ENCODE results near the gene PTCRA.

The PTCRA gene

GRCh38 chr6:42928986-42929820, 13.3 kb downstream of the PTCRA start, which contains the start of gene CNPY3:
Gene CNPY3 (plus strand): TSS chr6:42929480. CDS start chr6:42929571, 91 bp downstream.
- peak within 1 kb of the TSS; percentile 68 for H2AFZ ChIP-seq (ENCODE audit: insufficient read depth, low read length, poor library complexity)
- H3K27ac ChIP-seq (ENCODE audit: low read depth, low read length): peak within 1 kb of the TSS; percentile 87
- H3K9ac ChIP-seq (ENCODE audit: low read length): peak within 1 kb of the TSS; percentile 84
- H3K14ac ChIP-seq (ENCODE audit: low read length): peak within 1 kb of the TSS; percentile 69
- H3K27me3 ChIP-seq (ENCODE audit: insufficient read depth, low read length): no peaks in the 10 kb centered on the region
- peak within 1 kb of the TSS; percentile 86 for H4K8ac ChIP-seq (ENCODE audit: low read depth, low read length)
- peaks cover 2% of the 10 kb centered on the region for H3K9me3 ChIP-seq (ENCODE audit: insufficient read depth, low read depth, low read length)
- peak within 1 kb of the TSS; percentile 80 for H2BK5ac ChIP-seq (ENCODE audit: low read depth, low read length, poor library complexity)
- H3K79me1 ChIP-seq (ENCODE audit: low read length): peaks cover 23% of the 10 kb centered on the region
- peak within 1 kb of the TSS; percentile 85 for H3K4me2 ChIP-seq (ENCODE audit: low read length)
- peak within 1 kb of the TSS; percentile 37 for H2BK120ac ChIP-seq (ENCODE audit: insufficient read depth, low read length, poor library complexity)
- H3K4me1 ChIP-seq (ENCODE audit: control insufficient read depth in 1 of 2, insufficient read depth in 2 of 2, low read length in 2 of 2): peaks cover 11 to 19% of the 10 kb centered on the region in 2 experiments
- peak within 1 kb of the TSS; percentile 58 for H4K12ac ChIP-seq (ENCODE audit: low read depth, low read length)
- no peak within 1 kb of the TSS for H3K23ac ChIP-seq (ENCODE audit: low read length)
- H2AK5ac ChIP-seq (ENCODE audit: low read length): peak within 1 kb of the TSS; percentile 18
- peaks cover 4% of the 10 kb centered on the region for H3K79me2 ChIP-seq (ENCODE audit: control insufficient read depth, insufficient read depth, low read length, poor library complexity)
- DNase-seq: peak; percentile 91
- H3K18ac ChIP-seq (ENCODE audit: low read length): peak within 1 kb of the TSS; percentile 60
- H4K91ac ChIP-seq (ENCODE audit: low read depth, low read length): peak within 1 kb of the TSS; percentile 71
- H2BK12ac ChIP-seq (ENCODE audit: low read length): peak within 1 kb of the TSS; percentile 69
- no CpG with 5 or more reads among the region's 63 CpGs for WGBS (ENCODE audit: extremely low coverage, insufficient coverage, insufficient read length)
- peaks cover 1 to 5% of the 10 kb centered on the region in 2 experiments for H3K36me3 ChIP-seq (ENCODE audit: control insufficient read depth in 1 of 2, insufficient read depth in 2 of 2, low read length in 2 of 2)
- H3K4ac ChIP-seq (ENCODE audit: low read depth, low read length): peak within 1 kb of the TSS; percentile 50
- peak within 1 kb of the TSS; percentile 80 for H3K4me3 ChIP-seq (ENCODE audit: low read depth, low read length)

DNA sequence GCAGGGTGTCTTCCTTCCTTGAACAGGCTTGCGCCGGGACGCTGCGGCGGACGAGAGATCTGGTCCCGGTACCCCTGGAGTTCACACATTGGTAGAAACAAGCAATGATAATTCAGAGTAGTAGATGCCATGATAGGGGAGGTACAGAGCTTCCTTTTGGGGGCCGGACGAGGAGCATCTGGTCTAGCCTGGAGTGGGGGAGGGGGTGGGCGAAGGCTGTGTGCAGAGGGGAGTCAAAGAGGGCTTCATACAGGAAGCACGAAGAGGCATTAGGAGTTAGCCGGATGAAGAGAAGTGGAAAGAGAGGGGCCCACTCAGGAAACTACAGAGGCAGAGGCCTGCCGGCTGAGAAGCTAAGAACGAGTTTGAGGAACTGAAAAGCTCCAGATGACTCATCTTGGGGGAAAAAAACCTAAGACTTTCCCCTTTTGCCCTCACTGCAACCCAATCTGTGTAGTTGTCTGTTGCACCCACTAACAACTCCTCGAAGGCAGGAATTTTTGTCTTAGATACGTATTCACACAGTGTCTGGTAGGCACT, 14.0 kb downstream of the PTCRA start:
- H3K9ac ChIP-seq (ENCODE audit: low read length): peak overlapping the region; percentile 84
- peak overlapping the region; percentile 69 for H3K14ac ChIP-seq (ENCODE audit: low read length)
- H3K9me3 ChIP-seq (ENCODE audit: insufficient read depth, low read depth, low read length): peaks cover 4% of the 10 kb centered on the region
- no peak overlapping the region for H3K18ac ChIP-seq (ENCODE audit: low read length)
- H2AFZ ChIP-seq (ENCODE audit: insufficient read depth, low read length, poor library complexity): peak overlapping the region; percentile 68
- H4K8ac ChIP-seq (ENCODE audit: low read depth, low read length): peak overlapping the region; percentile 86
- no peak overlapping the region for H2AK5ac ChIP-seq (ENCODE audit: low read length)
- H3K4me1 ChIP-seq (ENCODE audit: control insufficient read depth in 1 of 2, insufficient read depth in 2 of 2, low read length in 2 of 2): peaks cover 9 to 17% of the 10 kb centered on the region in 2 experiments
- H3K4me3 ChIP-seq (ENCODE audit: low read depth, low read length): peak overlapping the region; percentile 80
- peaks cover 4% of the 10 kb centered on the region for H3K79me2 ChIP-seq (ENCODE audit: control insufficient read depth, insufficient read depth, low read length, poor library complexity)
- H4K12ac ChIP-seq (ENCODE audit: low read depth, low read length): peak overlapping the region; percentile 58
- H2BK120ac ChIP-seq (ENCODE audit: insufficient read depth, low read length, poor library complexity): no peak overlapping the region
- peak overlapping the region; percentile 58 for H2BK5ac ChIP-seq (ENCODE audit: low read depth, low read length, poor library complexity)
- H4K91ac ChIP-seq (ENCODE audit: low read depth, low read length): peak overlapping the region; percentile 71
- H2BK12ac ChIP-seq (ENCODE audit: low read length): no peak overlapping the region
- H3K27ac ChIP-seq (ENCODE audit: low read depth, low read length): peak overlapping the region; percentile 87
- no peaks in the 10 kb centered on the region for H3K27me3 ChIP-seq (ENCODE audit: insufficient read depth, low read length)
- WGBS (ENCODE audit: extremely low coverage, insufficient coverage, insufficient read length): no CpG with 5 or more reads among the region's 16 CpGs
- H3K4me2 ChIP-seq (ENCODE audit: low read length): peak overlapping the region; percentile 85
- peaks cover 6 to 8% of the 10 kb centered on the region in 2 experiments for H3K36me3 ChIP-seq (ENCODE audit: control insufficient read depth in 1 of 2, insufficient read depth in 2 of 2, low read length in 2 of 2)
- DNase-seq: peak in 1 of 2 donors; percentile 60
- H3K23ac ChIP-seq (ENCODE audit: low read length): no peak overlapping the region
- H3K79me1 ChIP-seq (ENCODE audit: low read length): peaks cover 23% of the 10 kb centered on the region
- no peak overlapping the region for H3K4ac ChIP-seq (ENCODE audit: low read depth, low read length)

DNA sequence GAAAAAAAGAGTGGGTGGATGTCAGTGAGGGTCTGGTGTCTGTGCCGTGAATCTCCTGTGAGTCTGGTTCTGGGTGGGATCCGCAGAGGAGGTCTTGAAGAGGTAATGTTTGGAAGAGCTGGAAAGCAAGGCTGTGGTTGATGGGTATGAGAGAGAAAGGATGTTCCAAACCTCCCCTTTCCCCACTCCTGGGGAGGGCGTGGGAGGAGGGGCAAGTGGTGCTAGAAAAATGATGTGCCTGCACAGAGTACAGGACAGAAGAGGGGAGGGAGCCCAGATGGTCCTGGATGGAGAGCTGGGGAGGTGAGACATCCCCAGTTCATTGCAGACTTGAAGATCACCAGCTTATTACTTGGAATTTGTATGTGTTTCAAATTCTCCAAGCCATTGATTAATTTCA, 16.6 kb downstream of the PTCRA start:
- peaks cover 2% of the 10 kb centered on the region for H3K79me2 ChIP-seq (ENCODE audit: control insufficient read depth, insufficient read depth, low read length, poor library complexity)
- H2AK5ac ChIP-seq (ENCODE audit: low read length): no peak overlapping the region
- H4K91ac ChIP-seq (ENCODE audit: low read depth, low read length): no peak overlapping the region
- H3K36me3 ChIP-seq (ENCODE audit: control insufficient read depth in 1 of 2, insufficient read depth in 2 of 2, low read length in 2 of 2): peaks cover 23 to 24% of the 10 kb centered on the region in 2 experiments
- H2BK120ac ChIP-seq (ENCODE audit: insufficient read depth, low read length, poor library complexity): no peak overlapping the region
- no peak overlapping the region for H3K18ac ChIP-seq (ENCODE audit: low read length)
- no peak overlapping the region for H2BK12ac ChIP-seq (ENCODE audit: low read length)
- no peak overlapping the region for H2BK5ac ChIP-seq (ENCODE audit: low read depth, low read length, poor library complexity)
- no peak overlapping the region for H3K4me2 ChIP-seq (ENCODE audit: low read length)
- peak overlapping the region; percentile 33 for H3K4ac ChIP-seq (ENCODE audit: low read depth, low read length)
- no peak overlapping the region for H3K14ac ChIP-seq (ENCODE audit: low read length)
- H3K9me3 ChIP-seq (ENCODE audit: insufficient read depth, low read depth, low read length): peaks cover 2% of the 10 kb centered on the region
- H3K4me1 ChIP-seq (ENCODE audit: control insufficient read depth in 1 of 2, insufficient read depth in 2 of 2, low read length in 2 of 2): peaks cover 0 to 8% of the 10 kb centered on the region in 2 experiments
- no peaks in the 10 kb centered on the region for H3K27me3 ChIP-seq (ENCODE audit: insufficient read depth, low read length)
- no peak overlapping the region for H3K27ac ChIP-seq (ENCODE audit: low read depth, low read length)
- no peak overlapping the region for H3K4me3 ChIP-seq (ENCODE audit: low read depth, low read length)
- DNase-seq: no peak
- WGBS (ENCODE audit: extremely low coverage, insufficient coverage, insufficient read length): no CpG with 5 or more reads among the region's 3 CpGs
- H2AFZ ChIP-seq (ENCODE audit: insufficient read depth, low read length, poor library complexity): no peak overlapping the region
- no peak overlapping the region for H4K8ac ChIP-seq (ENCODE audit: low read depth, low read length)
- peaks cover 16% of the 10 kb centered on the region for H3K79me1 ChIP-seq (ENCODE audit: low read length)
- H3K9ac ChIP-seq (ENCODE audit: low read length): no peak overlapping the region
- H3K23ac ChIP-seq (ENCODE audit: low read length): no peak overlapping the region
- no peak overlapping the region for H4K12ac ChIP-seq (ENCODE audit: low read depth, low read length)

GRCh38 chr6:42933205-42933604, 17.4 kb downstream of the PTCRA start:
- Histone ChIP-seq H2AFZ (ENCODE audit: insufficient read depth, low read length, poor library complexity) (no peak overlapping the region), H3K36me3 (ENCODE audit: control insufficient read depth in 1 of 2, insufficient read depth in 2 of 2, low read length in 2 of 2) (peaks cover 31 to 32% of the 10 kb centered on the region in 2 experiments), H3K9ac (ENCODE audit: low read length) (no peak overlapping the region), H3K4me2 (ENCODE audit: low read length) (no peak overlapping the region), H2BK5ac (ENCODE audit: low read depth, low read length, poor library complexity) (no peak overlapping the region), H3K79me2 (ENCODE audit: control insufficient read depth, insufficient read depth, low read length, poor library complexity) (peaks cover 2% of the 10 kb centered on the region), H3K27me3 (ENCODE audit: insufficient read depth, low read length) (no peaks in the 10 kb centered on the region), H3K4me3 (ENCODE audit: low read depth, low read length) (no peak overlapping the region), H3K4me1 (ENCODE audit: control insufficient read depth in 1 of 2, insufficient read depth in 2 of 2, low read length in 2 of 2) (peaks cover 0 to 7% of the 10 kb centered on the region in 2 experiments), H3K23ac (ENCODE audit: low read length) (no peak overlapping the region), H2BK120ac (ENCODE audit: insufficient read depth, low read length, poor library complexity) (no peak overlapping the region), H3K4ac (ENCODE audit: low read depth, low read length) (no peak overlapping the region), H4K8ac (ENCODE audit: low read depth, low read length) (no peak overlapping the region), H4K12ac (ENCODE audit: low read depth, low read length) (no peak overlapping the region), H3K14ac (ENCODE audit: low read length) (no peak overlapping the region), H2AK5ac (ENCODE audit: low read length) (no peak overlapping the region), H4K91ac (ENCODE audit: low read depth, low read length) (no peak overlapping the region), H3K9me3 (ENCODE audit: insufficient read depth, low read depth, low read length) (peaks cover 2% of the 10 kb centered on the region), H3K18ac (ENCODE audit: low read length) (no peak overlapping the region), H3K79me1 (ENCODE audit: low read length) (peaks cover 16% of the 10 kb centered on the region), H2BK12ac (ENCODE audit: low read length) (no peak overlapping the region), H3K27ac (ENCODE audit: low read depth, low read length) (no peak overlapping the region)
- no CpG with 5 or more reads among the region's 3 CpGs for WGBS (ENCODE audit: extremely low coverage, insufficient coverage, insufficient read length)
- no peak for DNase-seq
